ENCODE data around the gene CLN3.
A peak's percentile ranks its signal among the peaks of the same experiment; 100 is the strongest.
"Not testable (repeated sequence)": the region's sequence is repeated elsewhere in the genome, so short reads cannot be mapped to it uniquely, and the experiment has no call there.

CLN3 gene

GRCh38 chr16:28494121-28494851, 2.4 kb upstream of the CLN3 start, which contains the start of gene APOBR:
TSS of gene APOBR (plus strand) at chr16:28494643. CDS start at chr16:28494682, 39 bp downstream.
- DNase-seq = peak; percentile 89

GRCh38 chr16:28492511-28492910, 637 bp upstream of the CLN3 start:
- DNase-seq = no peak

- DNase-seq = peak; percentile 71
Observed at GRCh38 chr16:28491230-28491969, 474 bp downstream of the CLN3 start.

- DNase-seq = no peak
Observed at GRCh38 chr16:28486266-28486665, 5.6 kb downstream of the CLN3 start.

DNA sequence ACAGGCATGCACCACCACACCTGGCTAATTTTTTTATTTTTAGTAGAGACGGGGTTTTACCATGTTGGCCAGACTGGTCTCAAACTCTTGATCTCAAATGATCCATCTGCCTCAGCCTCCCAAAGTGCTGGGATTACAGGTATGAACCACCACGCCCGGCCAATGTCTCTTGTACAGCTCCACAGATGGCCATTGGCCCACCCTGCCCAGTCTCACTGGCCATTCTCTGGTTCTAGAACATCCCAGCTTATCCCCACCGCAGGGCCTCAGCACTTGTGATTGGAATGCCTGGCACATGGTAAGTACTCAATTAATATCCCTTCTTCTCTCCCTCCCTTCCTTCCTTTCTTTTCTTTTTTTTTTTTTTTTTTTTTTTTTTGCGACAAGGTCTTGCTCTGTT, 8.5 kb downstream of the CLN3 start:
- DNase-seq = not testable (repeated sequence)

DNA sequence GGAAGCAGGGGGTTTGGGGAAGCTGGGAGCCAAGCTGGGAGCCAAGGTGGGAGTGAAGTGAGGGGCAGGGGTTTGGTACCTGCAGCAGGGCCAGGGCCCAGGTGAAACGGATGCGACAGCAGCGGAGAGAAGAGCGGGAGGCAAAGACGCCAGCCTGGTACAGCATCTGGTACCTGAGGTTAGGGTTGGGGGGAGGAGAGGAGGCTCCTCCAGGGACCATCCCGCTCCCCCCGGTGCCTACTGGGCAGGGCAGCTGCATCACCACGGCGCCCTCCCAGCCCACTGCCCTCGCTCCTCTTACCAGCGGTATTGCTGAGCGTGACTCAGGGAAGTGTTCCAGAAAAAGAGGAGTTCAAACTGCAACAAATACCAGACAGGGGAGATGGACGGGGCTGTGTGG, 9.8 kb downstream of the CLN3 start:
- DNase-seq = no peak

DNA sequence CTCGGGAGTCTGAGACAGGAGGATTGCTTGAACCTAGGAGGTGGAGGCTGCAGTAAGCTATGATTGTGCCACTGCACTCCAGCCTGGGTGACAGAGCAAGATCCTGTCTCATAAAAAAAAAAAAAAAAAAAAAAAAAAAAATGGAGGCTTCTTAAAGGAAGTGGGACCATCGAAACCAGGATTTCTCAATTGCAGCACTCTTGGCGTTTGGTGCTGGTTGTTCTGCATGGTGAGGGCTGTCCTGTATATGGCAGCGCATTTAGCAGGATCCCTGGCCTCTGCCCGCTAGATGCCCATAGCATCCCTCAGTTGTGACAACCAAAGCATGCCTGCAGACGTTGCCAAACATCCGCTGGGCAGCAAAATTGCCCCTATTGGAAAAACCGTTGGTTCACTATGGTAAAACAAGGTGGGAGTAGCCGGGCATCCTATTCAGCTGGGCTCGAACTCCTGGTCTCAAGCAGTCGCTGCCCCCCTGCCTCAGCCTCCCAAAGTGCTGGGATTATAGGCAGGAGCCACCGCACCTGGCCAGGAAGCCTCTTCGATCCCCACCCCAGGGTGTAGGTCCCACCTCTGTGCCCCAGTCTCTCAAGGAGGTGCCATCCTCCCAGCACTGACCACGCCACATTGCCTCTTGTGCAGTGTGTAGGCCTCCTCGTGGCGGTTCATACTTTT, 13.2 kb downstream of the CLN3 start:
- no peak for DNase-seq

DNA sequence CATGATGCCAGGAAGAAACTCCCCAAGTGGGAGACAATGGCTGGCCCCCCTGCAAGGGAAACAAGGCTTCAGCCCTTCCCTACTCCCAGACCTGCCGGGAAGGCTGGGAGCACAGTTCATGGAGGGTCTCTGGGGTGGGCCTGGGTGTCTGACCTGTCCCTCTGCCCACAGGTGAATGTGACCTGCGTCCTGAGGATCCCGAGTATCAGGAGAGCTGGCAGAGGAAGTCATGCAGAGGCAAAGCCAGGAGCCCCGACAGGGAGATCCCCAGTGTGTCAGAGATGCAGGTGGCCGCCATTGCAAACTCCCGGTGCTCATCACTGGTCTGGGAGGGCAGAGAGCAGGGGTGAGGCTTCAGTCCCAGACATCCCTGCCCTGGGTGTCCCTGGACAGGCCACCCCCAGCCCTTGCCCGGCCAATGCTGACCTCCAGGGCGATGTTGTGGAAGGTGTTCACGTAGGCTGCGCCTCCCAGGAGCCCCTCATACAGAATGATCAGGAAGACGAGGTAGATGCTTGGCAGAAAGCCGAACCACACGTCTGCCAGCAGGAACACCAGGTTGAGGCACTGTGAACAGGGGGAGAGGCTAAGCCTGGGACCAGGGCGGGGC, 14.5 kb downstream of the CLN3 start:
- DNase-seq = no peak

DNA sequence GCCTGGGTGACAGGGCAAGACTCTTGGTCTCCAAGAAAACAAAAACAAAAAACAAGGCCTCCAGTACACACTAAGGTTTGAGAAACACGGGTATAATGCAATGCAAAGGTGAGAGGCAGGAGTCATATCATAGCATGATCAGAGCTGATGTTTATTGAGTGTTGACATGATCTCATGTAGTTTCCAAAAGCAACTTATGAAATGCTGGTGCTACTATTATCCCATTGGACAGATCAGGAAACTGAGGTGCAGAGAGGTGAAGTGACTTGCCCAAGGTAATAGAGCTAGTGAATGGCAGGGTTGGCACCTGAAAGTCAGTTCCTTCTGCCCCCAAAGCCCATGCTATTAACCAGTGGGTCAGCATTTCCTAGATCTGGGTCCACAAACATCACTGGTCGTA, 16.7 kb downstream of the CLN3 start:
- no peak for DNase-seq

DNA sequence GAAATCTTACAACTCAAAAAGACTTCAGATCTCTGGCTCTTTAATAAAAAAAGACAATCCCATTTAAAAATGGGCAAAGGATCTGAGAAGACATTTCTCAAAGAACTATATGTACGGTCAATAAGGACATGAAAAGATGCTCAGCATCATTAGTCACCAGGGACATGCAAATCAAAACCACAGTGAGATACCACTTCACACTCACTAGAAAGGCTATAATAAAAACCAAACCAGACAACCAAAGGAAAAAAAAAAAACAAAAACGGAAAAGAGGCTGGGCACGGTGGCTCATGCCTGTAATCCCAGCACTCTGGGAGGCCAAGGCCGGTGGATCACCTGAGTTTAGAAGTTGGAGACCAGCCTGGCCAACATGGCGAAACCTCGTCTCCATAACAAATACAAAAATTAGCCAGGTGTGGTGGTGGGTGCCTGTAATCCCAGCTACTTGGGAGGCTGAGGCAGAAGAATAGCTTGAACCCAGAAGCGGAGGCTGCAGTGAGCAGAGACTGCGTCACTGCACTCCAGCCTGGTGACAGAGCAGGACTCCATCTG, 18.1 kb downstream of the CLN3 start:
- DNase-seq = no peak

- not testable (repeated sequence) for DNase-seq
Observed at GRCh38 chr16:28447081-28447480, 44.8 kb downstream of the CLN3 start.

GRCh38 chr16:28446388-28446787, 45.5 kb downstream of the CLN3 start:
- DNase-seq = not testable (repeated sequence)

- not testable (repeated sequence) for DNase-seq
Observed at GRCh38 chr16:28443943-28444342, 47.9 kb downstream of the CLN3 start.

DNA sequence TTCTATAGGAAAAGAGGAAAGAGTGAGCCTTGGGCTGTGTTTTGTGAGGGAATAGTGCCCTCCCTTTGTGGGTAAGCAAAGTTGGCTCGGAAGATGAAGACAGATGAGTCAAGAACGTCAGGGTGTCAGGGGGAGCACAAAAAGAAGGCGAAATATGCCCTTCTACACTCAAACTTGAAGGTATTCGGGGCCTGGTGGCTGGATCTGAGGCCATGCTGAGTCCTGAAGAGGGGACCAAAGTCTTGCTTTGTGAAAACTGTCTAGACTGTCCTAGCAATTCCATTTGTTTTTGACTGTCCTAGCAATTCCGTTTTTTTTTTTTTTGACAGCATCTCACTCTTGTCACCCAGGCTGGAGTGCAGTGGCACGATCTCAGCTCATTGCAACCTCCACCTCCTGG, 53.0 kb downstream of the CLN3 start:
- not testable (repeated sequence) for DNase-seq

DNA sequence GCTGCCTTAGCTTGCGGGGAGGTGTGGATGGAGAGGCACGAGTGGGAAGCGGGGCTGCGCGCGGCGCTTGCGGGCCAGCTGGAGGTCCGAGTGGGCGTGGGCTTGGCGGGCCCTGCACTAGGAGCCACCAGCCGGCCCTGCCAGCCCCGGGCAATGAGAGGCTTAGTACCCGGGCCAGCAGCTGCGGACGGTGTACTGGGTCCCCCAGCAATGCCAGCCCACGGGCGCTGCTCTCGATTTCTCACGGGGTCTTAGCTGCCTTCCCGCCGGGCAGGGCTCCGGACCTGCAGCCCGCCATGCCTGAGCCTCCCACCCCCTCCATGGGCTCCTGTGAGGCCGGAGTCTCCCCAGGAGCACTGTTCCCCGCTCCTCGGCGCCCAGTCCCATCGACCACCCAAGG, 56.5 kb downstream of the CLN3 start:
- DNase-seq = not testable (repeated sequence)
